Measurements from ENCODE around the gene GTSF1L. TPM values are rescaled to one million over a fixed set of nuclear protein-coding genes. Genes with fewer than 3 reads are reported as not detected.

Gene GTSF1L
- not detected in 2 replicates for total RNA-seq (2014; rRNA removed; shearing (Covaris generic))
- not detected in 2 replicates for polyA plus RNA-seq (2015; cell fraction: cytosol; rRNA removed)
- polyA plus RNA-seq (2015; cell fraction: nucleus; rRNA removed), result not detected in 2 replicates

DNA sequence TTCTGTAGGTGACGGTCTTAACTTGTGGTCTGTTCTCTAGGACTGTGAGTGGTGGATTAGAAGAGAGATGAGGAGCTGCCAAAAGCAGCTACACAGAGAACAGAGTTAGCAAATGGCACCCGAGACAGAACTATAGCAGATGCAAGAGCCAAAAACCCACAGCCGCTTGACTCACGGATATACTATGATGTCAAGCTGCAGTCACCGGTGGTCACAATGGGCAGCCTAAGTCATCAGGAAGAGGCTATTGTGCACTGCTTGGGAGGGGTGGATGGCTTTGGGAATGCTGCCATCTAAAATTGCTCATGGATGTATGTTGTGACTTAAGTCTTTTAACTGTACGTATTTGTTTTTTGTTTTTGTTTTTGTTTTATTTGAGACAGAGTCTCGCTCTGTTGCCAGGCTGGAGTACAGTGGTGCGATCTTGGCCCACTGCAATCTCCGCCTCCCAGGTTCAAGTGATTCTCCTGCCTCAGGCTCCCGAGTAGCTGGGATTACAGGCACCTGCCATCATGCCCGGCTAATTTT is at the start of gene GTSF1L:
Gene GTSF1L (minus strand): TSS at position 192 of the 528 bp plus-strand sequence. CDS start 308 bp downstream, outside the sequence.
- DNase-seq (ENCODE audit: low read depth), result peak; percentile 84

DNA sequence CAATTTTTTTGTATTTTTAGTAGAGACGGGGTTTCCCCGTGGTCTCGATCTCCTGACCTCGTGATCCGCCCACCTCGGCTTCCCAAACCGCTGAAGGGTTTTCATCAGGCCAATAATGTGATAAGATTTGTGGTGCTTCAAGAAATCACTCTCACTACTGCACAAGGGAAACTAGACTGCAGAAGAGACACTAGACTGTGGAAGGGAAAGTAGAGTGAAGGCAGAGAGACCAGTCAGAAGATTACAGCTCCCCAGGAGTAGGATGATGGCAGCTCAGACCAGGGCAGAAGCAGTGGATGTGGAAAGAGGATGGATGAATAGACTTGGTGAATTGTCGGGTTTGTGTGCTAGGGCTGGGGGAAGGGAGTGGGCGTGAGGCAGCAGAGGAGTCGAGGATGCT is 48.0 kb upstream of the GTSF1L start:
- DNase-seq (ENCODE audit: low read depth), result no peak

DNA sequence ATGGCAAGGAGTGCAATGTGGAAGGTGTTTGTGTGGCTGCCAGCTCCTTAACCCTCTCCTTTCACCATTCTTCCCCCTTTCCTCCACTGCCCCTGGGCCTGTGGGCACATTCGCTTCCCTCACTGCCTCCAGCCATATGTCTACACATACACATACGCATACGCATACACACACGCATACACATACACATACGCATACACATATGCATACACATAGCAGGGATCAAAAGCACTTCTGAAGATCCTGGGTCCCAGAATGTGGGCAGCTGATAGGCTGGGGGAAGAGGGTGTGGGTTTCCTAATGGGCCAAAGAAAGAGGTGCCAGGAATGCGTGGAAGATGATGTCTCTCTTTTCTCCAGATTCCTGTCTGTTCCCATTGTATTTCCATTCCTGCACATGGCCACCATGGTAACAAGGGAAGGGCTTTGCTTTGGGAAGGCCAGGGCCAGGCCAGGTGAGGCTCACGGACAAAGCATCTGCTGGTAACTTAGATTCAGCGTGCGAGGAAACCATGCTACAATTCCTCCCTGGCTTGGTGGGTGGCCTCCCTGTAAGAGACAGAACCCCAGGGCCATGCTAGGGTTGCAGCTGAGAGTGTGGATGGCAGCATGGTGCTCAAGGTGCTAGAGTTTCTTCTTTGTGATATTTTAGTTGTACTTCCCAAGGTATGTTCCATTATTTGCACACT is 44.8 kb upstream of the GTSF1L start:
- no peak for DNase-seq (ENCODE audit: low read depth)

DNA sequence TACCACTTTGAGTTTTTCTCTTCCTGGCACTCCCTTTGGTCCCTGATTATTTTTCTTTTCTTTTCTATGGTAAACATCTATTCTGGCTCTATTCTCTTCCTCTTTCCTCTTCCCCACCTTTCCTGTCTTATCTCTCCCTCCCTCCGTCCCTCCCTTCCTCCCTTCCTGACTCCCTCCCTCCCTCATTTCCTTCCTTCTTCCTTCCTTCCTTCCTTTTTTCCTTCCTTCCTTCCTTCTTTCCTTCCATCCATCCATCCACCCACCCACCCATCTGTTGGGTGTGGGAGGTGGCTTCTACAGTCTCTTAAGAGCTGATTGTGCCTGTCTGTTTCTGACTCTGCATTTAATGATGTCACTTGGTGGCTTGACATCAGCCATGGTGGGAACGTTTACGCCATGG is 43.5 kb upstream of the GTSF1L start:
- no peak for DNase-seq (ENCODE audit: low read depth)

DNA sequence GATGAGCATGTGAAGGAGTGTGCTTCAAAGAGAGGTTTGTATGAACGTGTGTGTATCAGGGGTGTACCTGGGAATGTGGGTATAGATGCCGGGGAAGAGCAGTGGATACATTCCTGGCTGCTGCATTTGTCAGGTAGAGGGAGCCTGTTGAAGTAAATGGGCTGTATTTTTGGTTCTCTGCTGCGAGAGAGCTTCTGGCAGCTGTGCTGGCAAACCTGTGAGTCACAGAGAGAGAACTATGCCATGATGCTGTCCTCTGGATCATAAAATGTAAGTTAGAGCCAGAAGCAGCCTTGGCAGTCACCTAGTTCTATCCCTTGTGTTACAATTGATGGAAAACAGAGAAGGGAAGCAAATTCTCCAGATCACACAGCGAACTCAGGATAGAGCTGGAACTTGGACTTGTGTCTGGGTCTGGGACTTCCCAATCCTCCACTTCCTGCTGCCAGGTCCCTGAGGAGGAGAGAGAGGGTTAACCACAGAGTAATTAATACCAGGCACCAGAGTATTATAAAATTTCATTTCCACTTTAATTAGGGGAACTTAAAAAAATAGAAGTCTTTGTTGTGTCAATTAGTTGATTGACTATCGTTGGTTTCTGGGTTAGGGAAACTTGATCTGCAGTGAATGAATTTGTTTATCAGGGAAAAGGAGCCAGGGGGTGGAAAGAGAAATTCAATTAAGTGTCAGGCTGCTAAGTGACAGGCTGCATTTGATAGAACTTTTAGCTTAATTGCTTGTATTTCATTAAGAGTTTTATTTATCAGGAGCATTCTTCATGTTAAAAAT is 41.1 kb upstream of the GTSF1L start:
- peak; percentile 65 for DNase-seq (ENCODE audit: low read depth)

DNA sequence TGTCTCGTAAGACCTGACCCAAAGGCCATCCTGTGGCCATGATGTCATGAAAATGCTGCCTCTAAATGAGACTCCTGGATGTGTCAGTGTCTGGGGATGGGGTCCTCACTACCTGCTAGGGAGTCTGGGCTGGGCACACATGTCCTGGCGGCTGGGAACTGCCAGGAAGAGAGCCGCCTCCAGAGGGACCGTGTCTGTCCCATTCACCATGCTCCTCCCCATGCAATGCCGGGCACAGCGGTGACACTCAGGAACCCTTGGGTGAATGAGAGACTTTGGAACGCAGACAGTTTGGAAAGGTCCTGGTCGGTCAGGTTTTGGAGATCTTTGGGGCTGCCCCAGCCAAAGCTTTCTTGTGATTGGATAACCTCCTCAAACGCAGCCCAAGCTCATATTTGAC is 40.1 kb upstream of the GTSF1L start:
- DNase-seq (ENCODE audit: low read depth), result no peak

DNA sequence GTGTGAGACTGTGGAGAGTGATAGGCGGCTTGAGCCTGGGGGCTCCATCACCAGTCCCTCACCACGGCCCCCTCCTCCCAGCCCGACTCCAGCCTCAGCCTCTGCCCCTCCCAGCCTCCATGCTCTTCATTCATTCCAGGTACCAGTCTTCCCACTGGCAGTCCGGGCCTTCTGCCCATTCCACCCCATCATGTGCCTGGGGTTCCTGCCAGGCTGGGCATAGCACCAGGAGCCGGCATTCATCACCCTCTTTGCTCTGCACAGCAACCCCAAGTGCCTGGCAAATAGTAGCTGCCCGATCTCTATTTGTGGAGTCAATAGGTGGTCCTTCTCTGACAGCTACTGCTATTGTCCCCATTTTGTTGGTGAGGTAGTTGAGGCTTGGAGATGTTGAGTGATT is 39.6 kb upstream of the GTSF1L start:
- no peak for DNase-seq (ENCODE audit: low read depth)

DNA sequence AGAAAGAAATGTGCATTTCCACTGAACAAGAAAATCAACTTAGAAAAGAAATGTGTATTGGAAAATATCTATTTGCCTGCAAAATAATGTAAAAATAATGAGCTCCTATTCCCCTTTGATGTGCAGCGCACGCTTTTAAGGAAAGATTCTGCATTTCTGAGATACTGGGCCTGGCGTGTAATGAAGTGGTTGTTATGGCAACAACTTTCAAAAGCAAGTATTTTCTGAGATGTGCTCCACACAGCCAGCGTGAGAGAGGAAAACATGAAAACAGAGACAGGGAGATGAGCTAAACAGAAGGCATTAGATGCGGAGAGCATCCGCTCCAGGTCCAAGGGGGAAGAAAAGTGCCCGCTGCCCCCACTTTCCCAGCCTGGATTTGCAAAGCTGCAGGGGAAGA is 39.1 kb upstream of the GTSF1L start:
- no peak for DNase-seq (ENCODE audit: low read depth)

DNA sequence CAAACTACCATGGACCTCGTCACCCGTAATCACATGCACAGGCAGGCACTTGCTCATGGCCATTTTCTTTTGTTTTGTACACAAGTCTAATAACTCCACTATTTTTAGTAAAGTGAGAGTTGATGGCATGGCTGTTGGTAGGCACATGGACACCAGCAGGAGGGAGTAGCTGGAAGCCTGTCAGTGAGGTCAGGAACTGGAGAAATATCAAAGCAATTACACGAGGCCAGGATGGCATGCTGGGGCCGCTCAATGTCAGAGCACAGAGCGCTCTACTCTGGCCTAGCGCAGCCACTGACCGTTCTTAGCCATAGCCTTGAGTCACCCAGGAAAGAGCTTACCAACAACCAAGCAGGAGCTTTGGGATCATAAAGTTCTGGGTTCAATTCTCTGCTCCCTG is 36.1 kb upstream of the GTSF1L start:
- DNase-seq (ENCODE audit: low read depth), result no peak

DNA sequence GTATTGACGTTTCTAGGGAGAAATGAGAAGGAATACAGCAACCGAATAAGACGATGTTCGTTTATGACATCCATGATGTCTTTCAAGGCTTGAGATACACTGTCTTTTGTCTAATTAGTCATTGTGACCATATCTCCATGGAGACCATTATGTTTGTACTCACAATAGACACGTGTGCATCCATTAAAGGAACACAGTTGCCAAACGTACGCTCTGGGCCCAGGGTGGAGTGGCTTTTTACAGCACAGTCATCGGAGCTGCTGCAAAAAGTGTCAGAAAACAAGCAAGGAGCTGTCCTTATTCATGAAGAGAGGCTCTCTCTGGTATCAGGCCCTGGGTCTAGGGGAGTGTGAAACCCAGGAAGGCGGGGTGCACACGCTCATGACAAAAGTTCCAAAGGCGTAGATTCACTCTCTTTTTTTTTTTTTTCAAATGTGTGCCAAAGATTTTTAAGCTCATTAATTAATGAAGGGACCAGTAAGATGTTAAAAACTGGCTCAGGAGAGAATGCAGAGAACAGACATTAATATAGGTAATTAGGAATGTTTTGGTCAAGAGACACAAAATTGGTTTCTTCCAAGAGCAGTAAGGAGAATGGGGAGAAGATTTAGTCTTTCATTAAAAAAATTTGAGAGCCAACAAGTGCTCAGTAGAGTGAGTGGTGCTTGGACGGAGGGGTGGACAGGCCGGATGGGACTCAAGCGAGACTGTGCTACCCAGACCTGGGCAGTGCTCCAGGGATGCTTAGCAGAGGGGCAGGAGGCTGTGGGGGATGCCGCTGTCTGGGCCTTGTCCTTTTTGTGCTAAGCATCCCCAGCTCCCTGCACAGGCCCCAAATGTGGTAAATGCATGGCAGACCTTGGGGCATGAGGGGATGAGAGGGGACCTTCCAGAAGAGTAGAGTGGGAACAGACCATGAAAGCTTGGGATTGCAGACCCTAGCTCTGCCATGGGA is 34.9 kb upstream of the GTSF1L start:
- no peak for DNase-seq (ENCODE audit: low read depth)

DNA sequence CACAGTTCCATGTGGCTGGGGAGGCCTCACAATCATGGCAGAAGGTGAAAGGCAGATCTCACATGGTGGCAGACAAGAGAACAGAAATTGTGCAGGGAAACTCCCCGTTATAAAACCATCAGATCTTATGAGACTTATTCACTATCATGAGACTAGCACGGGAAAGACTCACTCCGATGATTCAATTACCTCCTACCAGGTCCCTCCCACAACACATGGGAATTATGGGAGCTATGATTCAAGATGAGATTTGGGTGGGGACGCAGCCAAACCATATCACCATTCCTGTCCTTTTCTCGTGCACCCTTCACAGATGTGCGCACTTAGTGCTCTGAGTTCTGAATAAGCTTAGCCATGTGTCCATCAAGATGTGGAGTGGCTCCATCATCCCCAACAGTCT is 31.1 kb upstream of the GTSF1L start:
- DNase-seq (ENCODE audit: low read depth), result peak; percentile 49

DNA sequence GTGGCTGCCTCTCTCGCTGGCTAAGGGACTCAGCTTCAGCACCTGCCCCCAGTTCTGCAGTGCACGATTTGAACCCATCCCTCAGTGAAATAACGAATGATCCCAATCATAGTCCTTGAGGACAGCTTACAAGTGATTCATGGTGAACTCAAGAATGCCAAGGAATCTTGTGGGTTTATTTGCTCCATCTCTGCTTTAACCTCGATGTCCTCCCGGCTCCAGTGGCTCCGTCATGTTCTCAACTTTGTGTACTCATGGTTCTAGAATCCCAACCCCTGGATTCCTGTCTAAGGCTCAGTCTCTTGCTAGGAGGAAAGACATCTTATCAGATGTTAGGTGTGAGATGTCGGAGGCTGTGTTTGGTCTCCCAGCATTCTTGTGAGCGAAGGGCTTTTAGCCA is 29.0 kb upstream of the GTSF1L start:
- DNase-seq (ENCODE audit: low read depth), result peak; percentile 19

DNA sequence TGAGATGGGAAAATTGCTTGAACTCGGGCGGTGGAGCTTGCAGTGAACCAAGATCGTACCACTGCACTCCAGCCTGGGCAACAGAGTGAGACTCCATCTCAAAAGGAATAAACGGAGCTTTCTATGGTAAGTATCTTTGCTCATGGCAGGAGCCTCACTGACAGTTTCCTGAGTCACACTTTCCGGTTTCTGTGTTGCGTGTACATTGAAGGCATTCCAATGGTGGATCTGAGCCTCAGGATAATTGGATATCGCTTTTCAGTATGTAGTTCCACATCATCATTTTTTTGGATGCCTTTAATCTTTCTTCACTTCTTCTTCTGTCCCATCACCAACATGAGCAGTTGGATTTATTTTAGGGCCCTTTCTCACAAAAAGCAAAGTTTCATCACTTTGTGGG is 28.6 kb upstream of the GTSF1L start:
- peak; percentile 42 for DNase-seq (ENCODE audit: low read depth)

DNA sequence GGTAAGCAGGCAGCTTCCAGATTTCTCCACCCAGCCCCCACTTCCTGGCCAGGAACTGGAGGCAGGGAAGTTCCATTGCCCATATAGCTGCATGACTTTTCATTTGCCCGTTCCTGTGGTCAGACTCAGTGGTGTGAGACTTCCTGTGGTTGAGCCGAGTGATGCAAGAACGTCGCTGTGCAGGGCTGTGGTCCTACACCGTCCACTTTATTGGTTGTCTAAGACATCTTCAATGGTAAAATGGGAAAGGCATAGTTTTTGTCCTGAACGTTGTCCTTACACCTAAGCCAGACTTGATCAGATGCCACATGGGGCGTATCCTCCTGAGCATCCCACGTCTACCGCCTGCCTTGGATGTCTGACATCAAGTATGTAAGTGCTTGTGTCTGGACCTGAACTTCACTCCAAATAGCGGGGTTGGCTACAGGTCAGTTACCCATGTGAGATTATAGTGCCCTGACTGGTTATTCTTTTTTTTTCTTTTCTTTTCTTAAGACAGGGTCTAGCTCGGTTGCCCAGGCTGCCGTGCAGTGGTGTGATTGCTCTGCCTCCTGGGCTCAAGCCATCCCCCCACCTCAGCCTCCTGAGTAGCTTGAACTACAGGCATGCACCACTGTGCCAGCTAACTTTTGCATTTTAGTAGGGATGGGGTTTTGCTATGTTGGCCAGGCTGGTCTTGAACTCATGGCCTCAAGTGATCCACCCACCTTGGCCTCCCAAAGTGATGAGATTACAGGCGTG is 25.9 kb upstream of the GTSF1L start:
- DNase-seq (ENCODE audit: low read depth), result peak; percentile 96

DNA sequence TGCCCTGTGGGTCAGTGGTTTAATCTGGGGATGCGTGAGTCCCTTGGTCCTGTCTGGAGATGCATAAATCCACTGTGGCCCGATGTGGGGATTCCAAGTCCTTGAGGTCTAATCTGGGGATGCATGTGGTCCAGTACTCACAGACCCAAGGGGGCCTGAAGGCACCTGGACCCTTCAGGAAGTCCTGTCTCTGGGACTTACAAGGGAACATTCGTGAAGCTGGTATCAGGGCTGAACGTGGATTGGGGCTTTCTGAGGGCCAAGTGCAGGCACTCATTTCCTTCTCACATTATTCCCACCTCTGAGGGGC is 25.2 kb upstream of the GTSF1L start:
- DNase-seq (ENCODE audit: low read depth), result no peak

DNA sequence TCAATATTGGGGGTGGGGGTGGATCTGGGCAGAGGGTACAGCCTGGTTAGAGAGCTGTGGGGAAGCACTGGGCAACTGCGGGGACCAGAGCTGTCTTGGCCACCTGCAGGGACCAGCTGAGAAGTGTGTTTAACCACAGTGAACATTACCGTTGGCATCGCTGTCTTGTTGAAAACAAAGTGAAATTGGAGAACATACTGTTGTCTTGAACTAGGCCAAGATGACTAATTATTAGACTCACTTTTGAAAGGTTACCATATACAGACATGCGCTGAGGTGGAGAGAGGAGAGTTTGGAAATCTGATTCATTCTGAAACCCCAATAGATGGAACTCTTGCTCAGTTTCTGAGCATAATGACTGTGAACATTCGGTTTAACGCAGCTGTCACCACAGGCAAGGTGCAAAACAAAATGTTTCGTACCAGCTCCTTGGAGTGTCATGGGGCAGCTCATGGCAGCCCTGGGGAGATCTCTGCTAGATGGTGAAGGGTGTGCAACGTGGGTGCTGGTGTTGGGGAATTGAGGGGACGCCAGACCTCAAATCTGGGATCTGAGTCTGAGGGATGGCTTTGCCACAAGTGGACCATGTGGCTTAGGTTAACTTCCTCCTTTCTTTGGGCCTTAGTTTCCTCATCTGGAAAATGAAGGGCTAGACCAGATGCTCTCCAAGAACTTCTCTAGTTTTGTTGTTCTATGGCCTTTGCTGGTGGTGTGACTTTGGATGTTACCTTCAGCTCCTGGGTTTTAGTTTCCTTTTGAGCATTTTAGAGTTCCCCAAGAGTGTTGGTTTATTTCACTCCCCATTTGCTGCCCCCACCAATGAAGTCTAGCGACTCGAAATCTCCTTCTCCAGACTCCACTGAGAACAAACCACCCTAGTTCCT is 24.6 kb upstream of the GTSF1L start:
- peak; percentile 97 for DNase-seq (ENCODE audit: low read depth)

DNA sequence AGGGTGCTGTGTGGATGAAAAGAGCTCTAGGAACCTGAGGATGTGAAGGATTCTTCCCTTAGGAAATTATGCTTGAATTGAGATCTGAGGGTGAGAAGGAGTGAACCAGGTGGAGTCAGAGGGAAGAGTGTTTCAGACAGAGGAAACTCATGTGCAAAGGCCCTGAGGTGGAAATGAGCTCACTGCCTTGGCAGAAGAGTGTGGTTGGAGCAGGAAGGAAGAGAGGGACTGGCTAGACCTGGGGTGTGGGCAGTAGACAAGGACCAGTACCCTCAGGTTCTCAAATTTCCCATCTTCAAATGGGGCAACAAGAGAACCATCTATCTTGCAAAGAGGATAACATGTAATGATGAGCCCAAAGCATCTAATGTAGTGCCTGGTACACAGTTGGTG is 24.0 kb upstream of the GTSF1L start:
- no peak for DNase-seq (ENCODE audit: low read depth)

DNA sequence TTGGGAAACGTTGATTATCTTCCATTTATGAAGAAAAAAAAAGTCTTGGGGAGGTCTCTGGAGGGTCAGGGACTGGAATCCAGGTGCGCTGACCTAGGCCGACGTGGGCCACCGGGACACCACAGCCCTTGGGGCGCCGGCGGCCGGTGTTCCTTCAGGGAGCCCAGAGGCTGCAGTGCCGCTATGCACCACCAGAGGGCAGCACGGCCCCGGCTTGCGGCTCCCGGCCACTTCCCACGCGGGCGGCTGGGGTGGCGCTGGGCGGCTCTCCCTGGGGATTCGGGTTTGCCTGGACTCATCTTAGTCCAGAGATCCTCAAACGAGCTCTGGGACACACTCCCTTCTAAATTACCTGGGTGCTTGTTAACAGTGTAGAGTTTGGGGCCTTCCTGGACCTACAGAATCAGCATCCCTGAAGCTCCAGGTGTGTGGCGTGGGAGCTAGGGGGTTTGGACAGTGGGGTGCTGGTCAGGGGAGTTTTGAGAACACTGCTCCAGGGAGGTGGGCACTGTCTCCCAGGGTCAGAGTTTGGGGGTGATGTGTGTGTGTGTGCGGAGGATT is 23.0 kb upstream of the GTSF1L start:
- DNase-seq (ENCODE audit: low read depth), result peak; percentile 66

DNA sequence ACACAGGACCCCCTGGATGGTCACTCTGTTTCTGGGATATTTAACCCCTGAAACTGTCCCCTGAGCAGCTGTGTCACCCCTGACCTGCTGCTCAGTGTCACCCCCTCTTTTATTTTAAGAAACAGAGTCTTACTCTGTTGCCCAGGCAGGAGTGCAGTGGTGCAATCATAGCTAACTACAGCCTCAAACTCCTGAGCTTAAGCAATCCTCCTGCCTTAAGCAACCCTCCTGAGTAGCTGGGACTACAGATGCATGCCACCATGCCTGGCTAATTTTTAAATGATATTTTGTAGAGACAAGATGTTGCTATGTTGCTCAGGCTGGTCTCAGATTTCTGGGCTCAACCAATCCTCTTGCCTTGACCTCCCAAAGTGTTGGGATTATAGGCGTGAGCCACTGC is 21.5 kb upstream of the GTSF1L start:
- no peak for DNase-seq (ENCODE audit: low read depth)
